CD4-positive, alpha-beta T cell treated with Interleukin-15 for 4 hours (primary cell): ENCODE data around the gene COL27A1.

Experiments
- DNase-seq: peaks from one replicate; pipeline ENCODE4 v3.0.0-alpha.2; 2020; ENCODE audit warnings: low spot score

The COL27A1 gene

DNA sequence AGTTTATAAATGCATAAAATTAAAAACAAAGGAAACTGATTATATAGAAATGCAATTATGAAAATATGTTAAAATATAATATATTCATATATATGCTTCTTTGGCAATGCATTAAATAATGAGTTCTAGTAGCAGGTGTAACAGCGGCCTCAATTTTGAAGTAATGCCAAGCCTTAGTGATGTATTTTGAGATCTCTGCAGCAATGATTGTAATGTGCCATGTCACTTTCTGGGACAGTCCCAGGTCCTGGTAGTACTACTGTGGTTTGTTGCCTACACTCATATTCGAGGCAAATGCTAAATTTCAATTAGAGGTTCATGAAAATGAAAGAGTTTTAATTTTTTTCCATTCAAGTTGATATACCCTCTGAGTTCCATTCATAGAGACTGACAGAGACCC is 91.7 kb downstream of the COL27A1 start:
- DNase-seq = no peak

DNA sequence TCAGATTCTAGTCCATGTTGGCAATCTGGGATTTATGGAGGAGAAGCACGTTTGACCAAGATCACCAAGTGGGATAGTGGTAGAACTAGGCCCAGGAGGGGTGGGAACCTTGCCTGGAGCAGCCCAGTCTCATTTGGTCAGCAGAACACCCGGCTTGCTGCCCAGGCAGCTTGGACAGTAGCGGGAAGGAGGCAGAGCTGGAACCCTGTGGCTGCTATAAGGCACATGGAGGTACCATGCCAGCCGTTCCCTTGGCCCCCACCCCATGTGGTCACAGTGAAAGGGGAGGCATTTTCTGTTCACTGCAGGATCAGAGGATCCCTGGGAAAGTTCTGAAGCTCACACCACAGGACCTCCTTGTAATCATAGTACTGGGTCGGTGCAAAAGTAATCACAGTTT is 92.2 kb downstream of the COL27A1 start:
- no peak for DNase-seq

DNA sequence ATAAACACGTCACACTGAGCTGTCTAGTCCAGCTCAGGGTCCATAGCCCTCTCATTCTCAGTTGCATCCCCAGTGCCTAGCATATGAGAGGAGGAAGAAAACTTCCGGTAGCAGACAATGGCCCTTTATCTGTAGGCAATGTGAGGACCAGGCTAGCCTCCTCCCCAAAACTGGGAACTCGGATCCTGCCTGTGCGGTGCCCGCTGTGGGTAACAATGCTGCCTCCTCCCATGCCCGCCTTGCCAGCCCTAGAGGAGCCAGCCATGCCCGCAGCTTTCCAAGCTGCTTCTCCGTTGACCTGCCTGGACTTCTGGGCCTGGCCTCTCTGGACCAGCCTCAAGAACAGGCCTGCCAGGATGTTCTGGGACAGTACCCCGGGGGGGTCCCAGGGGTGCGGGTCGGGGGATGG is 93.0 kb downstream of the COL27A1 start:
- no peak for DNase-seq

DNA sequence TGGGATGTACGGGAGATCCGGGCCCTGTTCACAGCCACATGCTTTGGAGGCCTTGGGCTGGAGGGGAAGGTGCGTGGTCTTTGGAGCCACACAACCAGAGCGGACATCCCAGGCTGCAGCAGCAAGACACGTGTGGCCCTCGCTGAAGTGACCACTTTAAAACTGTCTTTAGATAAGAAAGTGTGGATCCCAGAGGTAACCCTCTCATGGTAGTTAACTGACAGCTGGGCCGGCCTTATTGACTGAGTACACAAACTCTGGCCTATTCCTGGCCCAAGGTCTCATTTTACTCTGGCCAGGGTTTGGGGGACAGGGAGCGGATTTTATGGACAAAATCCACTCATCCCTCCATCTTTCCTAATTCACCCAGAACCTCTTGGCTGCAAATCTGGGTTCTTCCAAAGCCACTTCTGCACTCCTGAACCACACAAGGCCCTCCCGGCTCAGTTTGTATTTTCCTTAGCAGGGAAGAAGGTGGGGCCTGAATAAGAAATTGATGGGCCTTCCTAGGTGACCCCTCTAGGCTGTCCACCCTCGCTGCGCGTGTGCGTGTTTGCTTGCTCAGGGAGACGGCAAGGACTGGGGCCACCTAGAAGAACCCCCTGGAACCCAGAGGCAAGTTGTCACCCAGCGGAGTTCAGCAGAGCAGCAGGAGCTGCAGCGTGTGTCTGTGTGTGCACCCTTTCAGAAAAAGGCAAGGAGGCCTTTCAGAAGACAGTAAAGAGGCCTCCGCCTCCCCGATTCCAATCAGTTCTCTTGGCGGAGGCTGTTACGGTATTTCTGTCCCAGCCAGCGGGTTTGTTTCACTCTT is 94.3 kb downstream of the COL27A1 start:
- no peak for DNase-seq

DNA sequence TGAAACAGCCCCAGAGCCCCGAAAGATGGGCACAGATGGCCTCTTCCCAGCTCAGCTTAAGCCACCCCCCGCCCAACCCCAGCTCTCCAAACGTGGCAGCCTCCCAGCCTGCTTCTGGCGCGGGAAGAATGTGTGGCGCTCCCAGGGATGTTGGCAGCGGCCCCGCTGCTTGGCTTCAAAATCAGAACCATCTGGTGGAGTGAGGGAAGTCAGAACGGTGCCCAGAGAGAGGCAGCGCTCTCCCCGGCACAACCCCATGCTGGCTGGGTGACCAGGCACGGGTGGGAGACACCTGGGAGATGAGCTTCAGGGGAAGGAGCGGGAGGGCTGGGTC is 94.9 kb downstream of the COL27A1 start:
- no peak for DNase-seq

DNA sequence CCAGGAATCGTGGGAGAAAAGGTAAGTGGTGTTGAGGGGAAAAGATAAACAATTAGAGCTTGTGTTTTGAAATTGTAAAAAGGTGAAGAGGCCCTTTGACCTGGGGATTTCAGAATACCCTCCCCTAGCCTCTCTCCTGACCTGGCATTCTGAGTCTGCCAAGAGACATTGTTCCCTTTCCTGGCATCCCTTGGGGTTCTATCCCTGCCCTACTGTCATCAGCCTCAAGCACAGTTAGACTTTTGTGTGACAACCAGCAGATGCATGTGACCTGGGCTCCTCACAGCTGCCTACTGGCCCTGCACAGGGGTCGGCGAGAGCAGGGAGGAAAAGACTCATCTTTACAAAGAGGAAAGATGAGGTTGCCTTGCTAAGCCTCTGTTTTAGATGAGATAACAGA is 95.3 kb downstream of the COL27A1 start:
- no peak for DNase-seq

DNA sequence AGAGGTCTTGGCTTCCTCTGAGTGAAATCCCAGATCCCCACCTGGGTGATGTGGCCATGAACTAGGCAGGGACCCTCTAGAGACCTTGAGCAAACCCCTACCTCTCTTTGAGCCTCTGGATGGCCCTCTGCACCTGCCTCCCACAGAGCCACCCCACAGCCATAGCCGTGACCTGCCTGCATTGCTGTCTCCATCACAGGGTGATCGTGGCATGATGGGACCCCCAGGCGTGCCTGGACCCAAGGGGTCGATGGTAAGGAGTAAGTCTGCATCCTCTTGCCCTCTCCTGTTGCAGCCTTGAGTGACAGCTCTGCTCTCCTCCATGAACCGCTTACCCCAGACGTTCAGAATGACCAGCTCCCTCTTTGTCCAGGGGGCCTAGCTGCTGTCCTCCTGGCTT is 97.1 kb downstream of the COL27A1 start:
- DNase-seq = no peak

DNA sequence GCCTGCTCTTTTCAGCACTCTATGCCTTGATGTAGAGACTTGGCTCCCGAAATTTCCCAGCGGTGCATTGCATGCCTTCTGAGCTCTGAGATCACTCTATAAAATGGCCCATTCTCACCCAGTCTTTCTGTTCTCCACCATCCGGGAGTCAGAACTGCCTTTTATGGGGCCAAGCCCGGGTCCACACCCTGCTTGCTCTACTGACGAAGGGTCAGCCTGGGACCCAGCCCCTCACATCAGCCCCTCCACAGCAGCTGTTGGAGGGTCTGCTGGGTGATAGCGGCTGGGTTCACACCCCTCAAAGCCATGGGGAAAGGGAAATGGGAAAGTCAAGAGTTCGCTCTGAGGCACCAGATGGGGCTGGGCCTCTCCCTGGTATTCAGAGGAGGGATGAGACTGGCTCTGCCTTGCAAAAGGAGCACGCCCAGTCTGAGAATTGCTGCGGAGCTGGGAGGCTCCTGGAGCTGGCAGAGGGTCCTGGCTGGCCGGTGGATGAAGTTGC is 101.5 kb downstream of the COL27A1 start:
- no peak for DNase-seq

DNA sequence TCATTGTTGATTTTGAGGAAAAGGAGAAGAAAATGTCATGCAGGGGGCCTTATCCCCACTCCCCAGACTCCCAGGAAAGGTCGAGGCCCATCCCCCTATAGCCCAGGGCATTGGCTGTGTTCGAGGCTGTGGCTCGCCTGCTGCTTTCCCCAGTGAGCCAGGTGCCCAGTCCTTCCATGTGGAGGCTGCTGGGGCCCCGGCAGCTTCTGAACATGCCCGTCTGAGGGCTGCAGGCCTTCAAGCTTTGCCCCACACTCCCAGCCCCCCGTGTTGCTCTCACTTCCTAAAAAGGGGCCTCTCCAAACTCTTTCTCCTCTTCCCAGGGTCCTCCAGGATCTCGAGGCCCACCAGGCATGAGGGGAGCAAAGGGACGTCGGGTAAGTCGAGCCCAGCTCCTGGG is 102.9 kb downstream of the COL27A1 start:
- DNase-seq = no peak

DNA sequence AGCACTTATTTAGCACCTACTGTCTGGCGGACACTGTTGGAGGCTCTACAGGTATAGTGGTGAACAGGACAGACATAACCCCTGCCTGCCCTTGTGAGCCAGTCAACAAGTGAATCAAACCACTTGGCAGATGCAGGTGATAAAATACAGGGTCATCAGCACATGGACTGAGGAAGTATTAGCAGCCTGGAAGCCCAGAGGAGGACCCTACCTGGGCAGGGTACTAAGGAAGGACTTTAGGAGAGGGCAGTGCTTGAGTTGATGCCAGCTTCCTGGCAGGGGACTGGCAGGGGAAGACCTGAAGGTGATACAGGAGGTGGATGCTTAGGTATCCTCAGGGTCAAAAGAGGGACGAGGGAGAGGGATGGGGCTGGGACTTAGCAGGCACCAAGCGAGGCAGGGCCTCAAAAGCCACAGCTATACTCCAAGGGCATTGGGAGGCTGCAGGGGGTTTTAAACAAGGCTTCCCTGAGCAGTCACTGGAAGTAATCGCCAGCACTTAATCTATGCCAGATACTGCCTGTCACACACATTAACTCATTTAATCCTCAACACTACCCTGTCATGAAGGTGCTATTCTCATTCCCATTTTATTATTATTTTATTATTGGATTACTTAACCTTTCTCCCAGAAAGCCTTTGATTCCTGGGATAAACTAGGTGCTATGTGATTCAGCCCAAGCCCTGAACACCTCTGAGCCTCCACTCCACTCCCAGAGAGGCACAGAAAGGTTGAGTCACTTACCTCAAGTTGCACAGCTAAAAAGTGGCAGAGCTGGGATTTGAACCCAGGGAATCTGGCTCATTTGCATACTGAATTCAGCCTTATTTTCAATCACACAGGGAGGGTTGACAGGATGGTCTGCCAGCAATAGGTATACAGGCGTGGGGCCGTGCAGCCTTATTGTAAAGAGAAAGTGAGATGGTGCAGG is 103.8 kb downstream of the COL27A1 start:
- DNase-seq = no peak

DNA sequence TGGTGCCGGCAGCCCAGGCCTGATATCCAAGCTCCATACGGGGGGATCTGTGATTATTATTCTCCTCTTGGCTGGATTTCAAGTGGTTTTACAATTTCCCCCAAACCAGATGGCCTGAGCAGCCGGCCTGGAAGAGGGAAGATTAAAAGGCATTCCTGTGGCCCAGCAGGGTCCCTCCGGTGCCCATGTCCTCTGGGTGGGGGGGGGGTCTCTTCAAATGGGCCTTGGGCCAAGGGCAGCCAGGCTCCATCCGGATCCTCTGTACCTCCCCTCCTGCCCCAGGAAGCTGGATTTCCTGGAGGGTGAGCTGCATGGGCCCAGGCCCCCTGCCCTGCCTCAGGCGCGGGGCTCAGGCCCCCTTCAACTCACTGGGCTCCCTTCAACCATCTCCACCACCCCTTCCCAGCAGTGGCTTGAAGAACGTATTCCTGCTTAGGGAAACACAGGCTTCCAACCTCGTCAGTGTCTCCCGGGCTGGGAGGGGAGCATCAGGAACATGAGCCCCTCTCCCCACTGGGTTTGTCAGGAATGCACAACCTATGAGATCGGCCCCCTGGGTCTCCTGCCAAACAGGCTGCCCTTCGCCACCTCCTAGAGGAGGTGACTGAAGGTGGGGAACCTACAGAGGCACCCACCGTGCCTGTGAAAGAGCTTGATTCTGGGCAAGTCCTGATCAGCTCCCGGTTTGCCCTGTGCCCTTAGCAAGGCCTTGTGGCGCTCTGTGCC is 104.6 kb downstream of the COL27A1 start:
- no peak for DNase-seq

DNA sequence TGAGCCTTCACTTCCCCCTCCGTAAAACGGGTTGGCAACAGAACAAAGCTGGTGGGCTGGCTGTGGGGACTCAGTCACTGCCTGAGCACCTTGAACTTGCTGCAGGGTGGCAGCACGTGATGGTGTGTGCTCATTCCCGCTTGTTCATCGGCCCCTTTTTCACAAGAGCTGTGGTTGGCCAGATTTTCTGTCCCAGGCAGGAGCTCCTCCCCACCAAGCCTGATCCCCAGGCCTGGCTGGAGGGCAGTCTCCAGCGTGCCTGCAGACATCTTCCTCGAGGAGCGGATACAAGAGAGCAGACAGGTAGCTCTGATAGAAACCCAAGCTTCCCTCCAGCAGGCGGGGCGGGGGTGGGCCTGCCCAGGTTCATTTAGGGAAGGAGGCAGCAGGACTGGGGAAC is 105.7 kb downstream of the COL27A1 start:
- no peak for DNase-seq

DNA sequence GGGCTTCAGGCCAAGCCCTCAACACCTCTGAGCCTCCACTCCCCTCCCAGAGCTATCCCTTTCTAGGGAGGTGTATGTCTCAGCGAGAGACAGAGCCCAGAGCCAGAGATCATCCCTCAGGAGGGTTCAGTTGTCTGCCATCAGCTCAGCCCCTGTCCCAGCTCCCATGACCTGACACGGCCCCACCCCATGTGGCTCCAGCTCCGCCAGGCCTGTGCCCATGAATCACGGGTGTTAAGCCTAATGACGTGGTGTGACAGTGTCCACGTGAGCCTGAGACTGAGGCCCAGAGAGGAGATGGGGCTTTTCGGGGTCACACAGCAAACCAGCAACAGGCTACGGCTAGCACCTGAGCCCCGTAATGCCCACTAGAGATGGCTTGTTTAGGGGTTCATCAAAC is 106.7 kb downstream of the COL27A1 start:
- DNase-seq = no peak

DNA sequence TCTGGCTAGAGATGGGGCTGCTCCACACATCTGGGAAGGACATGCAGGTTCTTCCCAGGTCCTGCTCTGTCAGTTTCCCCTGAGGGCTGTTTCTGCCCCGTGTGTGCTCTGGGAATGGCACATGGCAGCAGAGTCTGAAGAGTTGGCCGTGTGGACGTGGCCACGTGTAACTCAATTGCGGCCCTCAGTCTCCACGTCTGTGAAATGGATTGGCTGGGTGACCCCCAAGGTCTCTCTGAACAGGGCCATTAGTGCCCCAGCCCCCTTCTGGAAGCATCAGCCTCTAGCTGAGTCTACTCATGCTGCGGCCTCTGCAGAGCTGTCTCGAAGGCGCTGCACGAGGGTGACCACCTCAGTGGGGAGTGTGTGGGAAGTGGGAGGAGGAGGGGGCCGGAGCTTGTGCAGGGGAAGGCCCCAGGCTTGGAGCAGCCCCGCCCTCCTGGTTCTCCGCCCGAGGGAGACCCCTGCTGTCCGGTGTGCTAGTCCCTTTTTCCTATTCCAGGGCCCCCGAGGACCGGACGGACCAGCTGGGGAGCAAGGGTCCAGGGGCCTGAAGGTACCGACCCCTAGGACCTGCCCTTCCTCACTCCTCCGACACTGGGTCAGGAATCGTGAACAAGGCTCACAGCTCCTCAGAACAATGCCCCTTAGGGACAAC is 108.6 kb downstream of the COL27A1 start:
- DNase-seq = no peak

DNA sequence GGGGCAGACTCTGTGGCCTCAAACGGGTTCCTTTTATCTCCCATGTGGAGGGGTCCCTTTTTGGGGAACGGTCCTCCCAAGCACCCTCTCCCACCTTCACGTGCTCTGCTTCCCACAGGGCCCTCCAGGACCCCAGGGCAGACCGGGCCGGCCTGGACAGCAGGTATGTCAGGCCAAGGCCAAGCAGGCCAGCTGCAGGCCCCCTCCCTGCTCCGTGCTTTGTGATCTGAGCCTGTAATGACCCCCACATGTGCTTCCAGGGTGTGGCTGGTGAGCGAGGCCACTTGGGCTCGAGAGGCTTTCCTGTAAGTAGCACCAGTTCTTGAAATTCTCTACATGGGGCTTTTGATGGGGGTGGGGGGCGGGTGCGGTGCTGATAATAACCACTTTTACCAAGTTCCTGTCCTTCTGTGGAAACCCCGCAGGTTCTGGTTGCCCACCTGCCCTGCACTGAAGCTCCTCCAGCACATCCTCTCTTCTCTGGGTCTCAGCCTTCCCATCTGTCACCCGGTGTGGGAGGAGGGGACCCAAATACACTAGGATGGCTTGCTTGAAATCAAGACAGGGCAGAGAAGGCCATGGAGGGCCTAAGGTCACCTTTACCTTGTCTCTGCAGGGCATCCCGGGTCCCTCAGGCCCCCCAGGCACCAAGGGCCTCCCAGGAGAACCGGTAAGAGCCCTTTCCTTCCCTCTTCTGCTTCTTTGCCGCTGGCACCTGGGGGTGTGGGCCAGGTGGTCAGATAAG is 109.6 kb downstream of the COL27A1 start:
- DNase-seq = no peak

DNA sequence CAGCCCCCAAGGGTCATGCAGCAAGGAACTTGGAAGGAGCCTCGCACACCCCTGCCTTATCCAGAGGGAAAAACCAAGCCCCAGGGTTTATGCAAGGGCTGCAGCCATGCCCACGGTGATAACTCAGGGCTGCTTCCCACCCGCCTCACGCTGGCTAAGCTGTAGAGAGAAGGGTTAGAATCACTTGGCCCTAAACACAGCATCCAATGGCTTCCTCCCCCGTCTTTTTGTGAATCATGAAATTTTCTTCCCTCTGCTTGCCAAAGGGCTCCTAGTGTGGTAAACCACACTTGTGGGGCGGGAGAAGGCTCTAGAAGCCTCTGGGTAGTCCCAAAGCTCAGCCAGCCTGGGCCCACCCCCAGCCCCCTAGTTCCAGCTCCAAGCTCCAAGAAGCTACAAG is 111.6 kb downstream of the COL27A1 start:
- DNase-seq = no peak

DNA sequence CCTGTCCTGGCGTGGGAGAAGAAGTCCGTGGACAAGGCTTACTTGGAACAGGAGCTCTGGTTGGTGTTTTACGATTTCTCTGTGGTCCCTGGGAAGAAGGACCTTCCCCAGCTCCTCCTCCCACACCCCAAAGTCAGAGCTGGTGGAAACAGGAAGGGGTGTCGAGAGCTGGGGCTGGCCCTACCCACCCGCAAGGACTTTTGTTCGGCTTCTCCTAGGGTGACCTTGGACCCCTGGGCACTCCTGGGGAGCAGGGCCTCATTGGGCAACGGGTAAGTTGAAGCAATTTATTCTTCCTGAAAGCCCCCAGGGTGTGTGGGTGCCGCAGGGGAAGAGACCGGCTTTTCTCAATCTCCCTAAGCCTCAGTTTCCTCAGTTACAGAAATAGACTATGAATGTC is 113.7 kb downstream of the COL27A1 start:
- no peak for DNase-seq

DNA sequence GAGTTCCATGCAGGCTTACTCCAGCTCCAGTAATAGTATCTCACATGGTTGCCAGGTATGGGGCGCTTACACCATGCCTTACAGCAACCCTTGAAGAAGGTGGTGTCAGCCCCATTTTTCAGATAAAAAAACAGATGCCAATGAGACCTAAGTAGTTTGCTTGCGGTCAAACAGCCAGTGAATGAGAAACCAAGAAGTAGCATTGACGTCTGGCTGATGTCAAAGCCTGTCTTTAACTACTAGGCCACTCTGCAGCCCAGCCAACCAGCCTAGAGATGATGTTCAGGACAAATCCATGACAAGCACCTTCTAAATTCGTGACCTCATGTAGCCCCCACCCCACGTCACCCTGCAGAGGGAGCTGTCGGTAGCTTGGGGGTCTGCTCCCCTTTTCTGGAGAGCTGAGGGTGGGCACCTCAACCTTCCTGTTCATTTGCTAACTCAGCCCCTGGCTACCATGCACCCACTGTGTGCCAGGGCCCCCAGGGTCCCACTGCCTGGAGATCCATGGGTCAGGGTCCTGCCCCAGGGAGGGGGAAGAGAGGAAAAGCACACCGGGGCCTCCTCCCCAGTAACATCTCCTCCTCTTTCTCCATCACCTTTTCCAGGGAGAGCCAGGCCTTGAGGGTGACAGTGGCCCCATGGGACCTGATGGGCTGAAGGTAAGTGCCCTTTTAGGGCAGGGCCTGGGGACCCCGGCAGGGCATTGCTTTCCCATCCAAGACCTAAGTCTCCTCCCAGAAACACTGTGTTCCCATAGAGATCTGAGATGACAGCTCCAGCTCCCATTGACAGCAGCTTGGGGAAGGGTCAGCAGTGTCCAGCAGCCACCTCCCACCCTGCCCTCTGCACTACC is 115.0 kb downstream of the COL27A1 start:
- DNase-seq = no peak

DNA sequence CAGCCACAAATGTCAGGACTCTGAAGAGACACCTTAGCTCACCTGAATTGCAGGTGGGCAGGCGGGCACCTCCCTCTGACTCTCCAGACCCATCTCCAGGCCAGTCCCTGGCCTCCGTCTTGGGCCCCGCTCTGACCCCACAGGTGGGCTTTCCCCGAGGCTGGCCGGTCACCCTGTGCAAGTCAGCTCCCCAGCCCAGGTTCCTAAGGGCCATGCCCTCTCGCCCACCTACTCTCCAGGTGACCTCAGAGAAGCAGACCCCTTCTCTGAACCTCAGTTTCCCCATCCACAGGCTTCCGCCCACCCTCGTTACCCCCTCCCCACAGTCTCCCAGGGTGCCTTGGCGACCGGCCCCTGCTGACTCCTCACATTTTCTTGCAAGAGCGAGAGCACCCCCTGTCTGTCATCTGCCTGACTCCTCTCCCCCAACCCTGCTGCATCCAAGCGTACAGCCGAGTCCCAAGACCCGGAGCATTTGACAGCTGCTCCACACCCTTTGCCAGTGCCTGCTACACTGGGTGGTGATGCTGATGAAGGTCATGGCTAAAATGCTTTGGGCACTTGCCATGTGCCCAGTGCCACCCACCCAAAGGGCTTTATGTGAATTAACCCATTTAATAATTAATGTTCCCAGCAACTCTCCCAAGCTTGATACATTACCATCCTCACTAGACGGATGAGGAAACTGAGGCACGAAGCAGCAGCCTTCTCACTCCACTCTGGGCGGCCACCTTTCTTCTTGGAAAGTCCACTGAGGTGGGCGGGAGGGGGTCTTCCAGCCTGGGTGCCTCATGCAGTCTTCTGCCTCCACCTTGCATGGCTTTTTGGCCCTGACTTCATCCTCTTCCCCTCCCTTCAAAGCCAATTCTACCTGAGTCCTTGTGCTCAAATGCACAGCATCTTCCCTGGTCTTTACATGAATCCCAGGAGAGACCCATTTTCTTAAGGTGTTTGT is 116.5 kb downstream of the COL27A1 start:
- DNase-seq = no peak
